Thymus (tissue), 11 donors: ENCODE data around the gene ZBP1. TPM values are rescaled to one million over a fixed set of nuclear protein-coding genes. Genes with fewer than 3 reads are reported as not detected.

Experiments
- DNase-seq, 9 donors: peaks; one replicate each; pipeline ENCODE4 v3.0.0-alpha.2; 2013; ENCODE audit warnings: low spot score in 9 of 9, low read depth in 6 of 9, missing footprints in 1 of 9
- H3K27ac ChIP-seq, 2 donors: one replicate each; pipeline ENCODE4 v1.5.1; 2013; ENCODE audit warnings: control low read depth in 1 of 2, low read depth in 1 of 2, low read length in 1 of 2, mild to moderate bottlenecking in 1 of 2, moderate library complexity in 1 of 2
- H3K27me3 ChIP-seq, 2 donors: one replicate each; pipeline ENCODE4 v1.5.1; 2013; ENCODE audit warnings: low read length in 1 of 2; ENCODE audit not compliant: control insufficient read depth in 2 of 2, insufficient read depth in 1 of 2
- H3K36me3 ChIP-seq, 2 donors: one replicate each; pipeline ENCODE4 v1.5.1; 2013; ENCODE audit warnings: low read length in 1 of 2, mild to moderate bottlenecking in 1 of 2, moderate library complexity in 1 of 2; ENCODE audit not compliant: control insufficient read depth in 2 of 2, insufficient read depth in 2 of 2
- H3K4me1 ChIP-seq, 2 donors: one replicate each; pipeline ENCODE4 v1.5.1; 2013; ENCODE audit warnings: low read length in 2 of 2; ENCODE audit not compliant: control insufficient read depth in 2 of 2, insufficient read depth in 2 of 2
- H3K4me3 ChIP-seq, 2 donors: one replicate each; pipeline ENCODE4 v1.5.1; 2013; ENCODE audit warnings: low read length in 2 of 2, control low read depth in 1 of 2, mild to moderate bottlenecking in 1 of 2
- H3K9me3 ChIP-seq, 2 donors: one replicate each; pipeline ENCODE4 v1.5.1; 2013; ENCODE audit warnings: low read length in 1 of 2, mild to moderate bottlenecking in 1 of 2; ENCODE audit not compliant: control insufficient read depth in 2 of 2, insufficient read depth in 1 of 2
- WGBS: extraction: QIAGEN DNeasy Blood & Tissue Kit; methylation state at CpG from one replicate; pipeline ENCODE4 v1.1.7; 2013; 5-methylcytosine and 5-hydroxymethylcytosine counted together
- polyA plus RNA-seq: library from polyadenylated mRNA; stranded (reverse); fragments of 200-250 nt; gene quantifications from one replicate; pipeline ENCODE4 v1.2.3, GENCODE V29; 2013
- total RNA-seq: library from RNA; stranded (reverse); fragments of 120-200 nt; gene quantifications from one replicate; pipeline ENCODE4 v1.2.4, GENCODE V29; 2013
- donor health status: healthy.

The ZBP1 gene
- total and polyA plus RNA-seq, 2 donors = 2.0 to 3.4 TPM

DNA sequence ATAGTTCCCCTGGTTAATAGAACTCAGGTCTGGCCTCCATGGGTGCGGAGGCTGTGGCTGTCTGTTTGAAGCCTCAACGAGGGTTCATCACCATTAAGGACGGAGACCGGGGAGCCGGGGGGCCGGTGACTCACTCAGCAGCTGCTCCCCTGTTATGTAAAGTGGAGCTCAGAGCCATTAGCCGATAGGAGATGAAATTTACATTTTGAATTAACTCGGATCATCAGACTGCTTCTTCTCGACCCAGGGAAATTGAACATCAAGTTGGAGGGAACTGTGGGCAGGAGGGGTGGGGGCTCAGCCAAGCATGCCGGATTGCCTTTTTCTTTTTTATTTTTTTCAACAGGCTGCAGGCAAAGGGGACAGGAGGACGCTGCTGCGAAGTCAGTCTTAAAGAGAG, 47.0 kb downstream of the ZBP1 start:
- WGBS = 66% methylated on average over 12 of the region's 12 CpGs
- Histone ChIP-seq H3K27me3 (peaks cover 0 to 5% of the 10 kb centered on the region in 2 donors), H3K4me1 (no peaks in the 10 kb centered on the region), H3K36me3 (no peaks in the 10 kb centered on the region), H3K9me3 (no peaks in the 10 kb centered on the region), H3K27ac (no peak overlapping the region), H3K4me3 (no peak overlapping the region)
- no peak for DNase-seq

DNA sequence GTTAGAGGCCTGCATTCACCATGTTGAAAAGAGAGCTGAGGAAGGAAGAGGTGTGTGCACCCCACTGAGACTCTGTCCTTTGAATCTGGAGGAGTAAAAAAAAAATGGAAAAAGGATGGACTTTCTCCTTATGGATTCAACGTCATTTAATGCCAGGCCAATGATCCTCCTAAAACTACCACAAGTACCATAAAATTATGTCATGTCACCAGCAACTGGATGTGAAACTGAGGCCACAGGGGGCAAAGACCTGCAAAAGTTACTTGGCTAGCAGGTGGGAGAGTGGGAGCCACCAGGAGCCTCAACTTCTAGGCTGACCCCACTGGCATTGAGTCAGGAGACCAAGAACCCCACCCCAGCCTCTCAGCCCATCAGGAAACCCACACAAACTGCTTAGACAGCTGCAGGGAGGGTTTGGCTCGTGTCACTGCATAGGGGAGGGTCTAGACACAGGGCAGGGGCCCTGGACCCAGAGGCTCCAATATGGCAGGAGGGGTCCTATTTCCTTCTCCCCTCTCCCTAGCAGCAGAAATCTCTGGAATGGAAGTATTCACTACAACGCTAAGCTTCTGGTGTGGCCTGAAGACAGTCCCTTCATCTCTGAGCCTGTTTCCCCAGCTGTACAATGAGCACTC, 48.3 kb downstream of the ZBP1 start:
- Histone ChIP-seq H3K27ac (no peak overlapping the region), H3K4me3 (no peak overlapping the region), H3K27me3 (peaks cover 0 to 3% of the 10 kb centered on the region in 2 donors), H3K36me3 (no peaks in the 10 kb centered on the region), H3K4me1 (peaks cover 0 to 5% of the 10 kb centered on the region in 2 donors), H3K9me3 (no peaks in the 10 kb centered on the region)
- DNase-seq = no peak
- 84% methylated on average over 3 of the region's 3 CpGs for WGBS

DNA sequence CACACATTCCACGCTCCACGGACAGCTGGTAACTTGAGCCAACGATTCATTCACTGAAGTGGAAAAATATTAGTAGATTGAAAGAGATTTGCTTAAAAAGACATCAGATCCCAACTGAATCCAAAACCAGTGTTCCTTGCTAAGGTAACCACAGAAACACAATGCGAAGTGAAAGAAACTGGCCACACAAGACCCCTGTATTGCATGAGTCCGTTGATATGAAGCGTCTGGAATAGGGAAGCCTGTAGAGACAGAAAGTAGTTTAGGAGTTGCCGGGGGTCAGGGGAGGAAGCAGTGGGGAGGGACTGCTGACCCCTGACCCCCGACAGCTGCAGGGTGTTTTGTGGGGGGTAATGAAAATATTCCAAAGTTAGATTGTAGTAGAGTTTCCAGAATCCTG, 49.3 kb downstream of the ZBP1 start:
- H3K9me3 ChIP-seq = no peaks in the 10 kb centered on the region
- peaks cover 0 to 3% of the 10 kb centered on the region in 2 donors for H3K27me3 ChIP-seq
- no peaks in the 10 kb centered on the region for H3K36me3 ChIP-seq
- WGBS = 87% methylated on average over 8 of the region's 8 CpGs
- H3K4me3 ChIP-seq = no peak overlapping the region
- DNase-seq = no peak
- H3K27ac ChIP-seq = no peak overlapping the region
- H3K4me1 ChIP-seq = peaks cover 0 to 5% of the 10 kb centered on the region in 2 donors

DNA sequence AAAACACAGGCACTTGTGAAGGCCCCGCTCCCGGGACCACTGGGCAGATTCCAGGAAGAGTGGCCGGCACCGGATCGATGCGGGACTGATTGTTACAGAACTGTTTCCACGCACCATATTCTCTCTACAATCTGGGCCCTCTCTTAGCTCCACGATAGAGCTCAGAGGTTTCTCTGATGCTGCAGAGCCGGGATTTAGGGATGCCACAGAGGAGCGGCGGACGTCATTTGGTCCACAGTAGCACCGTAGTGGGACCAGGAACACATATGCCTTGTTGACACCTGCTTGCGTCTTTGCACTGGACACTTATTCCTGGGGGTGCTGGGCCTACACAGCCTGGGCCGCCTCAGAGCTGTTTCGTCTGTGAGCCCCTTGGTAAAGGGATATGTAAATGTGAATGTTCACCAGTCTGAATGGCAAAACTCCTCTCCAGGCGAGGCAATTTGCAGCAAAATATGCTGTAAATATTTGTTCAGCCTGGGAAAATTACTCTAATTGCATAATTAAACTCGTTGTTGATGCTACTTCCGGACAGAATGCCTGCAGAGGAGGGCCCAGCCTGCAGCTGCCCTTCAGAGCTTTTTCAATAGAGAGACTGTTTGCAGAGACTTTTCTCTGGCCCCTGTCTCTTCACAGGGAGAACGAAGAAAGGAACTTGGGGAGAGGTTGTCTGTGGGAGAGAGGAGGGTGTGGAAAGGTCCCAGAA, 49.9 kb downstream of the ZBP1 start:
- 86% methylated on average over 20 of the region's 20 CpGs for WGBS
- Histone ChIP-seq H3K4me1 (peaks cover 0 to 5% of the 10 kb centered on the region in 2 donors), H3K27ac (no peak overlapping the region), H3K27me3 (peaks cover 0 to 3% of the 10 kb centered on the region in 2 donors), H3K9me3 (no peaks in the 10 kb centered on the region), H3K4me3 (no peak overlapping the region), H3K36me3 (no peaks in the 10 kb centered on the region)
- no peak for DNase-seq

DNA sequence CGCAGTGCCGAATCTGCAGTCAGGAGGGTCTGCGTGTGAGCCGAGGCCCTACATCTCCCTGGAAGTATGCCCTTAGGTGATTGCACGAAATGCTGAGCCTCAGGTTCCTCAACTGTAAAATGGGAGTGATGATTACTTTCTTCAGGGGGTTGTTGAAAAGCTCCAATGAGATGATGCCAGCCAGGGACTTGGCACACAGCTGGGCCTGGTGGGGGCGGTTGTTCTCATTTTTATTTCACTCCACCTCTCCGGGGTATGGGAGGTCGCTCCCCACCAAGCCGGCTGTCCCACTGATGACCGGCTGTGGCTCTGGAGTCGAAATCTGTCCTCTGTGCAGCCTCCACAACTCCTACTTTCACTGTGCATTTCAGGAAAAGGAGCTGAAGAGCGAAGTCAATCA, 51.3 kb downstream of the ZBP1 start:
- Histone ChIP-seq H3K9me3 (no peaks in the 10 kb centered on the region), H3K27ac (no peak overlapping the region), H3K4me3 (no peak overlapping the region), H3K4me1 (peaks cover 0 to 5% of the 10 kb centered on the region in 2 donors), H3K27me3 (peaks cover 0 to 3% of the 10 kb centered on the region in 2 donors), H3K36me3 (no peaks in the 10 kb centered on the region)
- DNase-seq = no peak
- 91% methylated on average over 12 of the region's 12 CpGs for WGBS

DNA sequence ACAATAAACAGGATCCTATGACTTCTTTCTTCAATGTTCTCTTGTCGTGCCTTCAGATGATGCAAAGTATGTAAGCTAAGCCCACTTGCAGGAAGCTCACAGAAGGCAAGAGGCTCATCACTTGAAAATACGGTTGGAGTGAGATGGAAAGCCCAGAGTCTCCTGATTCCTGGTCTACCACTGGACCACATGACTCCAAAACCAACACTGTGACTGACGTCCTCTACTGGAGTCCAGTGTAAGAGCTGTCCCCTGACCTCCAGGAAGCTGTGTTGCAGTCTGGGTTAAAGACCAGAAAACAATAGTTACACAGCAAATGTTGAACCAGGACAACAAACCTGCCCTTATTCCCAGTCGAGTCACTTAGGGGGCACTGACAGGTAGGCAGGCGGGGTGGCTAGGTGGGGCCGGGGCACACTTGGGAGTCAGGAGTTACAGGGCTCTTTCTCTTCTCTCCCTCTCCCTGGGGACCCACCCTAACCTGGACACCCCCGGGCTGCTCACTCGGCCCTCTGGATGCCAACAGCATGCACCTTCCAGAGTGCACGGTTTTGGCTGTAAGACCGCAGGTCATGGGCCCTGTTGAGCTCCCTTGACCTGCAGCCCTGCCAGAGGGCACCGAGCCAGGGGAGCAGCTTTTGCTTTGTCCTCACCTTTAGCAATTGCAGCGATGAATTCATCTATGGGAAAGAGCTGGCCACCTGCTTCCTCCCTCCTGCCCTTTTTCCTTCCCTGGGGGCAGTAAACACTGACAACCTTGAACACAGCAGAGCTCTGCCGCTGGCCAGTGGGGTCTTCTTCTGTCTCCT, 51.9 kb downstream of the ZBP1 start:
- peaks cover 0 to 5% of the 10 kb centered on the region in 2 donors for H3K4me1 ChIP-seq
- H3K27ac ChIP-seq = no peak overlapping the region
- 85% methylated on average over 13 of the region's 13 CpGs for WGBS
- no peak for DNase-seq
- H3K4me3 ChIP-seq = no peak overlapping the region
- no peaks in the 10 kb centered on the region for H3K9me3 ChIP-seq
- H3K27me3 ChIP-seq = peaks cover 0 to 3% of the 10 kb centered on the region in 2 donors
- no peaks in the 10 kb centered on the region for H3K36me3 ChIP-seq

DNA sequence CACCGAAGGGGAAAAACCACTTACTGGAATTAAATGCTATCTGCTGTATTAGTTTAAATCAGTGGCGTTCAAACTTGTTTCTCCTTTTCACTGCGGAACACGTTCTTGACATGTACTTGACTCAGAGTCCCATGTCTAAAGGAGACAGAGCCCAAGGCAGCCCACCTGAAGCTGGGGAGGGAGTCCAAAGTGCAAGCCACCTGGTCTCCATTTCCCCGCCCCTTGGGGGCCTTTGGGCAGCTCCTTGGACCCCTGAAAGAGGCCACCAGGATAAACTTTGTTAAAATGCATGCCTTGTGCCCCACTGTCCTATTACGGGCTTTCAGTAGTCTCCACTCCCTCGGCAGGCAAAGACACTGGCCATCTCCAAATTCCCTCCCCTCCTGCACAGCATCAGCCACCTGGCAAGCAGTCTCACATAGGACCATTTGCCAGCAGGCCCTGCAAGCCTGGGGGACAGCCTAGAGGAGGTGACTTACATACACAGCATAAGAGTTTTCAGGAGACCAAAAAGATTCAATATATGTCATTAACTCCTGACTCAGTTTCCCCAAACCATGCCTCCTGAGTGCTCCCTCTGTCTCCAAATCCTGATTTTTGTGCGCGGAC, 52.7 kb downstream of the ZBP1 start:
- Histone ChIP-seq H3K36me3 (no peaks in the 10 kb centered on the region), H3K4me3 (no peak overlapping the region), H3K27me3 (no peaks in the 10 kb centered on the region), H3K27ac (peak overlapping the region in 1 of 2 donors; percentile 11), H3K4me1 (peaks cover 0 to 5% of the 10 kb centered on the region in 2 donors), H3K9me3 (no peaks in the 10 kb centered on the region)
- no peak for DNase-seq
- WGBS = 84% methylated on average over 9 of the region's 9 CpGs

DNA sequence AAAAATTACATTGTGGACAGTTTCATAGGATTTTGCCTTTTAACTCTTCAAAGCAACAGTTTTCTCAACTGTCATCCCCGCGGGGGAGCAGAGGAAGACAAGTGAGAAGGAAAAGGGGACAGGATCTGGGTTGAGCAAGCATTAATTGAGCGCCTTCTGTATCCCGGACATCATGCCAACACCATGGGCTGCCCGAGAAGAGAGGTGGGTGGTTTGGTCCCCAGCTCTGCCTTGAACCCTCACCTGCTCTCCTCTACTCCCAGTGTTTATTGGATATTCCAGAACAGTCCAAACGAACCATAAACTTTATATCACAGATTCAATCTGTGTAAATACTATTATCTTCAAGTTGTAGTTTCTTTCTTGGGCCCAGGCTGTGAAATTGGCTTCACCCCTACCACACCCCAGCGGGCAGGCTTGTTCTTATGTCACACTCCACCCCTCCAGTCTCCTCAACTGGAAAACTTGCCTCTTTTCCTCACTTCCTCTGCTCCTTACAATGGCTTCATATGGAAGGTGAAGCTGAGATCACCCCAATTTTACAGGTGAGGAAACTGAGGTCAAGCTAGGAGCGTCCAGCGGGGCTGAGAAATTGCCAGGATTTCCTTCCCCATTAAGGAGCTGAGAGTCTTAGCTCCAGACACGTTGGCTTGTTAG, 53.3 kb downstream of the ZBP1 start:
- H3K4me1 ChIP-seq = peaks cover 0 to 5% of the 10 kb centered on the region in 2 donors
- H3K4me3 ChIP-seq = no peak overlapping the region
- H3K27me3 ChIP-seq = no peaks in the 10 kb centered on the region
- H3K36me3 ChIP-seq = no peaks in the 10 kb centered on the region
- no peaks in the 10 kb centered on the region for H3K9me3 ChIP-seq
- no peak for DNase-seq
- H3K27ac ChIP-seq = no peak overlapping the region
- WGBS = 75% methylated on average over 10 of the region's 10 CpGs
